DND-41 (cell line): Measurements from ENCODE around the gene ARL13A.

ENCODE experiments used
- EZH2 ChIP-seq: IDR thresholded peaks from 3 replicates; pipeline ENCODE4 v1.6.1; 2012; ENCODE audit warnings: borderline replicate concordance, low read depth, mild to moderate bottlenecking, moderate library complexity, low read length, inconsistent platforms; ENCODE audit not compliant: severe bottlenecking
- TF ChIP-seq, protein P1 (sequence below): IDR thresholded peaks from 2 replicates; pipeline ENCODE4 v1.5.1; 2012; ENCODE audit warnings: borderline replicate concordance, low read length, moderate library complexity, mild to moderate bottlenecking; ENCODE audit not compliant: poor library complexity, severe bottlenecking; ENCODE audit errors: extremely low read depth

DNA sequence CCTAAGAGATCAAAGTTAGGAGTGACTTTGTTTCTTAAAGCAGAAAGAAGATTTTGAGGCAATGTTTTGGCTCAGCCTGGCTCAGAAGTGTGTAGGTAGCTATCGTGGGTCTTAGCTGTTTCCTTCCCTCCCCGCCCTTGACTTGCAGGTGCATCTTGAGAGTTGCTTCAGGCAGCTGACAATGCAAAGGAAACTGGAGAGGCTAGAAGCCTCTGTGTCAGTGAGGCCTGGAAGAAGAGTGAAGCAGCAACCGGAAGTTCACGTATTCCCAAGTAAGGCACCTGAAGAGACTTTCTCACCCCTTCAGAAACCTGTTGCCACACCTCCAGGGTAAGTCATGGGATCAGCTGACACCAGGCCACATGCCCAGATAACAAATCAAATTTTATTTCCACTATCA lies 30.2 kb upstream of the ARL13A start:
- TF ChIP-seq, protein P1, sequence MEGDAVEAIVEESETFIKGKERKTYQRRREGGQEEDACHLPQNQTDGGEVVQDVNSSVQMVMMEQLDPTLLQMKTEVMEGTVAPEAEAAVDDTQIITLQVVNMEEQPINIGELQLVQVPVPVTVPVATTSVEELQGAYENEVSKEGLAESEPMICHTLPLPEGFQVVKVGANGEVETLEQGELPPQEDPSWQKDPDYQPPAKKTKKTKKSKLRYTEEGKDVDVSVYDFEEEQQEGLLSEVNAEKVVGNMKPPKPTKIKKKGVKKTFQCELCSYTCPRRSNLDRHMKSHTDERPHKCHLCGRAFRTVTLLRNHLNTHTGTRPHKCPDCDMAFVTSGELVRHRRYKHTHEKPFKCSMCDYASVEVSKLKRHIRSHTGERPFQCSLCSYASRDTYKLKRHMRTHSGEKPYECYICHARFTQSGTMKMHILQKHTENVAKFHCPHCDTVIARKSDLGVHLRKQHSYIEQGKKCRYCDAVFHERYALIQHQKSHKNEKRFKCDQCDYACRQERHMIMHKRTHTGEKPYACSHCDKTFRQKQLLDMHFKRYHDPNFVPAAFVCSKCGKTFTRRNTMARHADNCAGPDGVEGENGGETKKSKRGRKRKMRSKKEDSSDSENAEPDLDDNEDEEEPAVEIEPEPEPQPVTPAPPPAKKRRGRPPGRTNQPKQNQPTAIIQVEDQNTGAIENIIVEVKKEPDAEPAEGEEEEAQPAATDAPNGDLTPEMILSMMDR: no peak
- TF ChIP-seq EZH2: no peak
